ENCODE results near the gene ABCA9. TPM values are rescaled to one million over a fixed set of nuclear protein-coding genes. Genes with fewer than 3 reads are reported as not detected.

The ABCA9 gene
- total RNA-seq, 1 experiment from 2014 or later: not detected

DNA sequence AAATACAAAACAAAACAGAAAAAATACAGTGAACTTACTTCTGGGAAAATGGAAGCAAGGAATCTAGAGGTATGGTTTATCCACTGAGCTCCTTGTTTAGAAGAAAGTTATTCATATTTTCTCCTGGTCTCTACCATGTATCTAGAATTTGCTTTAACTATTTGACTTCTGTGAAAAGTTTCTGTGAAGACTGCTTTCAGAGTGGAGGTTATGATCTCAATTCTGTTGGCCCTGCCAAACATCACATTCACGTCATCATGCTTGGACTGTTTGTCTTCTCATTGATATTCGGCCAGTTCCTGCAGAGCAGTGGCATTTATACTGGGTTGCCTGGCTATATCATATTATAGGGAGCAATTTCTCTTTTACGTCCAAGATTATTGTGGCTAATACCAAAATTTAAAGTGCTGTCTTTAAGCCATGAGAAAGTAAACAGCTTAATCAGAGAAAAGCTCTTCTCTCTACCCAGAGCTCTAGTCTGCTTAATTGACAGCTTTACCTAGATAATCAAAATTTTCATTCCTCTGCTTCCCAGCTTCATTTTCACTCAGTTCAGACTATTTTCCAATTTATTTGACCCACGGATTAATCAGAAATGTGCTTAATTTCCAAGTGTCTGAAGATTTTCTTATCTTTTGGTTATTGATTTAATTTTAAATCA lies 105.4 kb downstream of the ABCA9 start, which contains the start of gene ABCA8:
ABCA8 (minus strand) TSS at position 212 of the 661 bp plus-strand sequence. CDS start 13,358 bp downstream, outside the sequence.
- Histone ChIP-seq H3K27ac (no peak within 1 kb of the TSS), H3K4me1 (replicated peaks; ENCODE audit: insufficient read depth) (no peaks in the 10 kb centered on the region), H3K9me2 (ENCODE audit: insufficient read depth) (no peaks in the 10 kb centered on the region), H4K20me1 (ENCODE audit: insufficient read depth) (no peaks in the 10 kb centered on the region), H3F3A (ENCODE audit: insufficient read depth, low read depth) (no peaks in the 10 kb centered on the region), H3K9me3 (ENCODE audit: insufficient read depth, low read depth) (0 out of 2 replicates have a peak, but pooled peaks cover 3% of the 10 kb centered on the region), H2AFZ (no peak within 1 kb of the TSS), H3K36me3 (ENCODE audit: low read depth) (no peaks in the 10 kb centered on the region), H3K79me2 (ENCODE audit: low read depth) (no peaks in the 10 kb centered on the region), H3K27me3 (ENCODE audit: insufficient read depth, low read depth) (no peaks in the 10 kb centered on the region), H3K4me2 (no peak within 1 kb of the TSS), H3K4me3 (no peak within 1 kb of the TSS)
- ChIA-PET CTCF (no interaction called here), POLR2A (ENCODE audit: unreplicated experiment) (no interaction called here)
- BruUV-seq (replicated peaks): no TSS peak
- TF ChIP-seq EZH2 (IDR thresholded peaks at IDR 0.05; ENCODE audit: low read depth): no peak
- DNase-seq: no peak
- intact Hi-C loops (cut with micrococcal nuclease; ENCODE audit: unreplicated experiment): no loop called here

- no TSS peak for BruUV-seq (replicated peaks)
- Histone ChIP-seq H3F3A (ENCODE audit: insufficient read depth, low read depth) (no peaks in the 10 kb centered on the region), H3K4me3 (no peak overlapping the region), H3K27ac (no peak overlapping the region), H3K9me3 (ENCODE audit: insufficient read depth, low read depth) (0 out of 2 replicates have a peak, but pooled peaks cover 3% of the 10 kb centered on the region), H3K79me2 (ENCODE audit: low read depth) (no peaks in the 10 kb centered on the region), H3K4me2 (no peak overlapping the region), H4K20me1 (ENCODE audit: insufficient read depth) (no peaks in the 10 kb centered on the region), H3K27me3 (ENCODE audit: insufficient read depth, low read depth) (no peaks in the 10 kb centered on the region), H3K36me3 (ENCODE audit: low read depth) (no peaks in the 10 kb centered on the region), H3K9me2 (ENCODE audit: insufficient read depth) (no peaks in the 10 kb centered on the region), H3K4me1 (replicated peaks; ENCODE audit: insufficient read depth) (no peaks in the 10 kb centered on the region), H2AFZ (no peak overlapping the region)
- no peak for DNase-seq
- TF ChIP-seq, protein P1, sequence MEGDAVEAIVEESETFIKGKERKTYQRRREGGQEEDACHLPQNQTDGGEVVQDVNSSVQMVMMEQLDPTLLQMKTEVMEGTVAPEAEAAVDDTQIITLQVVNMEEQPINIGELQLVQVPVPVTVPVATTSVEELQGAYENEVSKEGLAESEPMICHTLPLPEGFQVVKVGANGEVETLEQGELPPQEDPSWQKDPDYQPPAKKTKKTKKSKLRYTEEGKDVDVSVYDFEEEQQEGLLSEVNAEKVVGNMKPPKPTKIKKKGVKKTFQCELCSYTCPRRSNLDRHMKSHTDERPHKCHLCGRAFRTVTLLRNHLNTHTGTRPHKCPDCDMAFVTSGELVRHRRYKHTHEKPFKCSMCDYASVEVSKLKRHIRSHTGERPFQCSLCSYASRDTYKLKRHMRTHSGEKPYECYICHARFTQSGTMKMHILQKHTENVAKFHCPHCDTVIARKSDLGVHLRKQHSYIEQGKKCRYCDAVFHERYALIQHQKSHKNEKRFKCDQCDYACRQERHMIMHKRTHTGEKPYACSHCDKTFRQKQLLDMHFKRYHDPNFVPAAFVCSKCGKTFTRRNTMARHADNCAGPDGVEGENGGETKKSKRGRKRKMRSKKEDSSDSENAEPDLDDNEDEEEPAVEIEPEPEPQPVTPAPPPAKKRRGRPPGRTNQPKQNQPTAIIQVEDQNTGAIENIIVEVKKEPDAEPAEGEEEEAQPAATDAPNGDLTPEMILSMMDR (conservative IDR thresholded peaks at IDR 0.05): no peak
- no peak for TF ChIP-seq EZH2 (IDR thresholded peaks at IDR 0.05; ENCODE audit: low read depth)
- CTCF ChIA-PET: no interaction called here
- intact Hi-C loops (cut with micrococcal nuclease; ENCODE audit: unreplicated experiment): no loop called here
- POLR2A ChIA-PET (ENCODE audit: unreplicated experiment): no interaction called here
Measured at GRCh38 chr17:68954146-68954896, 106.4 kb downstream of the ABCA9 start.

- intact Hi-C loops (cut with micrococcal nuclease; ENCODE audit: unreplicated experiment): no loop called here
- BruUV-seq (replicated peaks): no TSS peak
- CTCF ChIA-PET: no interaction called here
Measured at GRCh38 chr17:68953340-68953997, 107.3 kb downstream of the ABCA9 start.

More at GRCh38 chr17:68953340-68953997, 107.3 kb downstream of the ABCA9 start:
- Histone ChIP-seq H3K9me3 (ENCODE audit: insufficient read depth, low read depth) (0 out of 2 replicates have a peak, but pooled peaks cover 3% of the 10 kb centered on the region), H3K4me1 (replicated peaks; ENCODE audit: insufficient read depth) (no peaks in the 10 kb centered on the region), H3K4me2 (no peak overlapping the region), H3F3A (ENCODE audit: insufficient read depth, low read depth) (no peaks in the 10 kb centered on the region), H3K9me2 (ENCODE audit: insufficient read depth) (no peaks in the 10 kb centered on the region), H3K4me3 (no peak overlapping the region), H4K20me1 (ENCODE audit: insufficient read depth) (no peaks in the 10 kb centered on the region), H3K27ac (no peak overlapping the region), H3K27me3 (ENCODE audit: insufficient read depth, low read depth) (no peaks in the 10 kb centered on the region), H3K79me2 (ENCODE audit: low read depth) (no peaks in the 10 kb centered on the region), H3K36me3 (ENCODE audit: low read depth) (no peaks in the 10 kb centered on the region), H2AFZ (no peak overlapping the region)
- POLR2A ChIA-PET (ENCODE audit: unreplicated experiment): no interaction called here
- DNase-seq: no peak
- no peak for TF ChIP-seq EZH2 (IDR thresholded peaks at IDR 0.05; ENCODE audit: low read depth)
- TF ChIP-seq, protein P1 (conservative IDR thresholded peaks at IDR 0.05): no peak
